Renal cortical epithelial cell (primary cell): ENCODE data around the gene ZNF609. TPM values are rescaled to one million over a fixed set of nuclear protein-coding genes. Genes with fewer than 3 reads are reported as not detected.

Source experiments
- DNase-seq: peaks from one replicate; pipeline ENCODE4 v3.0.0-alpha.2; 2011; ENCODE audit warnings: low read depth
- total RNA-seq: library from RNA; depleted of rRNA; stranded (reverse); fragments of >200 nt; gene quantifications from 2 replicates; pipeline ENCODE4 v1.2.3, GENCODE V29; 2014

The ZNF609 gene
- total RNA-seq, 1 donor from 2014 or later = 35.6 TPM

GRCh38 chr15:64544450-64544849, 84.1 kb downstream of the ZNF609 start:
- no peak for DNase-seq

GRCh38 chr15:64547275-64547674, 86.9 kb downstream of the ZNF609 start:
- no peak for DNase-seq

GRCh38 chr15:64548235-64548634, 87.9 kb downstream of the ZNF609 start:
- no peak for DNase-seq

- DNase-seq = no peak
Observed at GRCh38 chr15:64549860-64550259, 89.5 kb downstream of the ZNF609 start.

- peak; percentile 16 for DNase-seq
Observed at GRCh38 chr15:64552281-64552948, 92.0 kb downstream of the ZNF609 start.

- no peak for DNase-seq
Observed at GRCh38 chr15:64558460-64559179, 98.2 kb downstream of the ZNF609 start.

GRCh38 chr15:64559243-64559642, 98.9 kb downstream of the ZNF609 start:
- no peak for DNase-seq

GRCh38 chr15:64560501-64560900, 100.1 kb downstream of the ZNF609 start:
- no peak for DNase-seq

GRCh38 chr15:64560998-64561397, 100.6 kb downstream of the ZNF609 start:
- no peak for DNase-seq

GRCh38 chr15:64562003-64562640, 101.7 kb downstream of the ZNF609 start:
- no peak for DNase-seq

GRCh38 chr15:64566102-64566501, 105.7 kb downstream of the ZNF609 start:
- no peak for DNase-seq

- DNase-seq = peak; percentile 48
Observed at GRCh38 chr15:64566629-64567427, 106.5 kb downstream of the ZNF609 start.

- no peak for DNase-seq
Observed at GRCh38 chr15:64568765-64569164, 108.4 kb downstream of the ZNF609 start.

GRCh38 chr15:64571857-64572291, 111.5 kb downstream of the ZNF609 start:
- peak; percentile 69 for DNase-seq

GRCh38 chr15:64572856-64573255, 112.5 kb downstream of the ZNF609 start:
- DNase-seq = no peak

GRCh38 chr15:64574301-64575017, 114.1 kb downstream of the ZNF609 start:
- DNase-seq = peak; percentile 53

- DNase-seq = no peak
Observed at GRCh38 chr15:64580696-64581407, 120.5 kb downstream of the ZNF609 start.

- DNase-seq = no peak
Observed at GRCh38 chr15:64581408-64581761, 121.0 kb downstream of the ZNF609 start.

GRCh38 chr15:64582202-64582601, 121.8 kb downstream of the ZNF609 start:
- no peak for DNase-seq

- no peak for DNase-seq
Observed at GRCh38 chr15:64583519-64583918, 123.1 kb downstream of the ZNF609 start.

- DNase-seq = no peak
Observed at GRCh38 chr15:64583983-64584382, 123.6 kb downstream of the ZNF609 start.
